ENCODE data around the gene MUC22. TPM values are rescaled to one million over a fixed set of nuclear protein-coding genes. Genes with fewer than 3 reads are reported as not detected.

Gene MUC22
- total and polyA plus RNA-seq, 10 of the 15 experiments (the other 5 are each of a cell fraction or from before 2014, with no cell fraction given) = under 0.01 to 0.09 (median 0.04) TPM; not detected in 4

DNA sequence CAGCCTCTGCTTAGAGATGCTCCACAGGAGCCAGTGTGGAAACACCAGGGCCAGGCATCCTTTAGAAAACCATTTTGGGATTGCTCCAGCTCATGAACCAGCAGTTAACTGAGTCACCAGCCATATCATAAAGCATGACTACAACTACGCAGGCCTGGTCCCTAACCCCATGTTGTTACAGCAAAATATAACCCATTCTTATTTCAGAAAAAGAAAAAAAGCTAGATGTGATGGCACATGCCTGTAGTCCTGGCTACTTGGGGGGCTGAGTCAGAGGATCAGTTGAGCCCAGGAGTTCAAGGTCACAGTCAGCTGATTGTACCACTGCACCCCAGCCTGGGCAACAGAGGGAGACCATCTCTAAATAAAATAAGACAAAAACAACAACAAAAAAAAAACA, 65.3 kb downstream of the MUC22 start:
- POLR2A ChIA-PET = no interaction called here
- Histone ChIP-seq H3K4me2 (ENCODE audit: control insufficient read depth, insufficient read depth) (no peak overlapping the region), H3K4me1 (ENCODE audit: control insufficient read depth, insufficient read depth, low read length) (no peaks in the 10 kb centered on the region; the same call in 1 of the 2 replicates), H3K27me3 (replicated peaks in 1 of 2; ENCODE audit: control insufficient read depth in 2 of 2, insufficient read depth in 2 of 2, low read length in 1 of 2) (no peaks in the 10 kb centered on the region), H3K9ac (ENCODE audit: control insufficient read depth, insufficient read depth, low read length) (no peak overlapping the region), H3K4me3 (no peak overlapping the region), H3K27ac (ENCODE audit: control insufficient read depth, insufficient read depth) (no peak overlapping the region), H3K36me3 (ENCODE audit: control insufficient read depth in 2 of 2, insufficient read depth in 2 of 2, low read length in 1 of 2) (no peaks in the 10 kb centered on the region), H2AFZ (ENCODE audit: control insufficient read depth, low read depth, low read length) (no peak overlapping the region), H4K20me1 (ENCODE audit: control insufficient read depth, insufficient read depth) (no peaks in the 10 kb centered on the region), H3K79me2 (ENCODE audit: control insufficient read depth, insufficient read depth, low read length) (no peaks in the 10 kb centered on the region), H3K9me3 (replicated peaks; ENCODE audit: control insufficient read depth, insufficient read depth, low read length) (no peaks in the 10 kb centered on the region)
- 89% methylated on average over 1 of the region's 1 CpG for WGBS (ENCODE audit: insufficient coverage, insufficient replicate concordance, low lambda C conversion rate, missing lambda C conversion rate)
- in situ Hi-C loops (cut with MboI) (loop anchor here (5.0 kb wide), 2 partner anchors 158 to 248 kb away; no protein-coding TSS in a partner anchor), intact Hi-C loops (cut with micrococcal nuclease; ENCODE audit: unreplicated experiment) (no loop called here)
- FAIRE-seq = no peak
- ATAC-seq = no peak
- no peak for DNase-seq (ENCODE audit: low read depth, low spot score)
- no peak for TF ChIP-seq ASH2L (IDR thresholded peaks at IDR 0.05; ENCODE audit: borderline replicate concordance, low read depth)
- TF ChIP-seq RAD21 (IDR thresholded peaks at IDR 0.05; ENCODE audit: insufficient read depth, low read depth, low read length) = no peak
- RAD21 ChIA-PET (ENCODE audit: unreplicated experiment) = interaction anchor here (1.3 kb wide), 1 partner anchor 161 kb away, joined by 4 read pairs; the partner anchor contains the start of gene VARS2
- SMC1A ChIA-PET (ENCODE audit: uncharacterized antibody, unreplicated experiment) = interaction anchor here (0.9 to 1.6 kb wide), 2 partner anchors 12 to 148 kb away, joined by 3 to 8 read pairs; no protein-coding TSS in a partner anchor
- CTCF ChIA-PET = interaction anchor here (1.0 to 1.1 kb wide), 2 partner anchors 12 to 253 kb away, joined by 4 to 6 read pairs; no protein-coding TSS in a partner anchor
- no TSS peak for BruUV-seq (replicated peaks)

DNA sequence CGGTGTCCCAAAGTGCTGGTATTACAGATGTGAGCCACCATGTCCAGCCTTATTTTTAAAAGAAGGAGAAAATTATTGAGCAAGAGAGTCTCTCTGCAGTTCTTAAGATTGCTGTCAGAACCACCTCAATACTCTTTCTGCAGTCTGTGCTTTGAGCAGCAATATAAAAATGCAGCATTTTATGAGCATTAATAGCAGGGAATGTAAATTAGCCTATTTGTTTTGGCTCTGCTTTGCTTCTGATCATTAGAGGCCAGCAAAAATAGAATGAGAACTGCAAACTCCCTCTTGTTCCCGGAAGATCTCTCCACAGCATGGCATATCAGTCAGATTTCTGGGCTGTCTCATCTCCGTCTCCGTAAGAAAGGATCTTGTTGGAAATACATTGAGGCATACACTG, 66.3 kb downstream of the MUC22 start:
- intact Hi-C loops (cut with micrococcal nuclease; ENCODE audit: unreplicated experiment) = no loop called here
- H3K79me2 ChIP-seq (ENCODE audit: control insufficient read depth, insufficient read depth, low read length) = no peaks in the 10 kb centered on the region
- DNase-seq (ENCODE audit: low read depth, low spot score) (no peak), FAIRE-seq (no peak), ATAC-seq (no peak)
- 57% methylated on average over 4 of the region's 4 CpGs for WGBS (ENCODE audit: insufficient coverage, insufficient replicate concordance, low lambda C conversion rate, missing lambda C conversion rate)
- SMC1A ChIA-PET (ENCODE audit: uncharacterized antibody, unreplicated experiment) = interaction anchor here (3.0 kb wide), 1 partner anchor 11 kb away, joined by 11 read pairs; no protein-coding TSS in a partner anchor
- no peak overlapping the region for H3K27ac ChIP-seq (ENCODE audit: control insufficient read depth, insufficient read depth)
- no peak overlapping the region for H3K4me2 ChIP-seq (ENCODE audit: control insufficient read depth, insufficient read depth)
- no peaks in the 10 kb centered on the region for H3K27me3 ChIP-seq (replicated peaks in 1 of 2; ENCODE audit: control insufficient read depth in 2 of 2, insufficient read depth in 2 of 2, low read length in 1 of 2)
- H3K36me3 ChIP-seq (ENCODE audit: control insufficient read depth in 2 of 2, insufficient read depth in 2 of 2, low read length in 1 of 2) = no peaks in the 10 kb centered on the region
- no peaks in the 10 kb centered on the region for H4K20me1 ChIP-seq (ENCODE audit: control insufficient read depth, insufficient read depth)
- no peak overlapping the region for H3K9ac ChIP-seq (ENCODE audit: control insufficient read depth, insufficient read depth, low read length)
- no peak for TF ChIP-seq CBX3 (IDR thresholded peaks at IDR 0.05; ENCODE audit: borderline replicate concordance, low read depth)
- TF ChIP-seq SREBF1 (IDR thresholded peaks at IDR 0.05; ENCODE audit: low read length) = no peak
- no peak for TF ChIP-seq NBN (IDR thresholded peaks at IDR 0.05)
- no peak for TF ChIP-seq GATAD2B (conservative IDR thresholded peaks at IDR 0.05; ENCODE audit: low read depth)
- no peak for TF ChIP-seq MXI1 (IDR thresholded peaks at IDR 0.05; ENCODE audit: low read depth, low read length)
- in situ Hi-C loops (cut with MboI) = loop anchor here (5.0 kb wide), 2 partner anchors 159 to 249 kb away; no protein-coding TSS in a partner anchor
- RAD21 ChIA-PET (ENCODE audit: unreplicated experiment) = no interaction called here
- CTCF ChIA-PET = interaction anchor here (3.5 kb wide), 1 partner anchor 10 kb away, joined by 26 read pairs; no protein-coding TSS in a partner anchor
- no peaks in the 10 kb centered on the region; the same call in 1 of the 2 replicates for H3K4me1 ChIP-seq (ENCODE audit: control insufficient read depth, insufficient read depth, low read length)
- no TSS peak for BruUV-seq (replicated peaks)
- no peak overlapping the region for H2AFZ ChIP-seq (ENCODE audit: control insufficient read depth, low read depth, low read length)
- POLR2A ChIA-PET = no interaction called here
- H3K9me3 ChIP-seq (replicated peaks; ENCODE audit: control insufficient read depth, insufficient read depth, low read length) = no peaks in the 10 kb centered on the region
- no peak overlapping the region for H3K4me3 ChIP-seq

Measured in GM12878 (cell line).